Transverse colon (tissue), 4 donors: ENCODE measurements around the gene VPS4A.

ENCODE experiments used
- EP300 ChIP-seq: sonication (generic); formaldehyde crosslinking; IDR thresholded peaks from one replicate; pipeline ENCODE4 v1.6.1; 2017; ENCODE audit warnings: antibody characterized with exemption, low read depth
- POLR2AphosphoS5 ChIP-seq, 3 donors: sonication (generic); formaldehyde crosslinking; IDR thresholded peaks; one replicate each; pipeline ENCODE4 v1.6.1; 2016; ENCODE audit warnings: antibody characterized with exemption in 3 of 3
- TF ChIP-seq, protein P1 (sequence below), 5 experiments: fragments of 200-600 bp in 3 of 5; fragments of 450-650 bp in 2 of 5; sonication (generic) in 3 of 5; IDR thresholded peaks; 1 replicate in 2 of 5; 2 replicates in 3 of 5; pipeline ENCODE4 v1.5.1; 2016 to 2017; ENCODE audit warnings: antibody characterized with exemption in 5 of 5, inconsistent platforms in 3 of 5, mild to moderate bottlenecking in 2 of 5, moderate library complexity in 1 of 5

DNA sequence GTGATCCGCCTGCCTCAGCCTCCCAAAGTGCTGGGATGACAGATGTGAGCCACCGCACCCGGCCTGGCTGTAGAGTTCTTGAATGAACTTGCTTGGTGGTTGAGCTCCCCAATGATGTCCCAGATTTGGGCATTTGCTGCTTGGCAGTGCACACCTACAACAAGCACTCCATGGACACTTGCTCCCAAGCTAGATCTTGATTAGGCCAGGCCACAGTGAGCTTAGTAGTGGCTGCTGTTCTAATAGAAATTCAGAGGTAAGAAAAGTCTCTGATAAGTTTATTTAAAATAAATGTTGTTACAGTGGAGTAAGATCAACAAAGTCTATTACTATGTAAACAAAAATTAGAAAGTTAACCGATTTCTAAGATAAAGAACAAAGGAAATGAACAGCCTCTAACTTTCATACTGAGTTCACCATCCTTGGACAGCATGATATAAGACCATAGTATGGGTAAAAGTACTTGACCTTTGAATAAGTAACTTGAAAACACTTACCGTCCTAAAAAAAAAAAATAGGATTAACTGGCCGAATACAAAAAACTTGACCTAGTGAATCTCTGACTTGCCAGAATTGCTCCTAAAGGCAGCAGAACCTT lies 39.5 kb downstream of the VPS4A start:
- TF ChIP-seq, protein P1, sequence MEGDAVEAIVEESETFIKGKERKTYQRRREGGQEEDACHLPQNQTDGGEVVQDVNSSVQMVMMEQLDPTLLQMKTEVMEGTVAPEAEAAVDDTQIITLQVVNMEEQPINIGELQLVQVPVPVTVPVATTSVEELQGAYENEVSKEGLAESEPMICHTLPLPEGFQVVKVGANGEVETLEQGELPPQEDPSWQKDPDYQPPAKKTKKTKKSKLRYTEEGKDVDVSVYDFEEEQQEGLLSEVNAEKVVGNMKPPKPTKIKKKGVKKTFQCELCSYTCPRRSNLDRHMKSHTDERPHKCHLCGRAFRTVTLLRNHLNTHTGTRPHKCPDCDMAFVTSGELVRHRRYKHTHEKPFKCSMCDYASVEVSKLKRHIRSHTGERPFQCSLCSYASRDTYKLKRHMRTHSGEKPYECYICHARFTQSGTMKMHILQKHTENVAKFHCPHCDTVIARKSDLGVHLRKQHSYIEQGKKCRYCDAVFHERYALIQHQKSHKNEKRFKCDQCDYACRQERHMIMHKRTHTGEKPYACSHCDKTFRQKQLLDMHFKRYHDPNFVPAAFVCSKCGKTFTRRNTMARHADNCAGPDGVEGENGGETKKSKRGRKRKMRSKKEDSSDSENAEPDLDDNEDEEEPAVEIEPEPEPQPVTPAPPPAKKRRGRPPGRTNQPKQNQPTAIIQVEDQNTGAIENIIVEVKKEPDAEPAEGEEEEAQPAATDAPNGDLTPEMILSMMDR (IDR thresholded peaks at IDR 0.05), result no peak
- TF ChIP-seq EP300, result no peak
- TF ChIP-seq POLR2AphosphoS5 (IDR thresholded peaks at IDR 0.05), result no peak
